ENCODE measurements around the gene DPH6.

DPH6 gene

DNA sequence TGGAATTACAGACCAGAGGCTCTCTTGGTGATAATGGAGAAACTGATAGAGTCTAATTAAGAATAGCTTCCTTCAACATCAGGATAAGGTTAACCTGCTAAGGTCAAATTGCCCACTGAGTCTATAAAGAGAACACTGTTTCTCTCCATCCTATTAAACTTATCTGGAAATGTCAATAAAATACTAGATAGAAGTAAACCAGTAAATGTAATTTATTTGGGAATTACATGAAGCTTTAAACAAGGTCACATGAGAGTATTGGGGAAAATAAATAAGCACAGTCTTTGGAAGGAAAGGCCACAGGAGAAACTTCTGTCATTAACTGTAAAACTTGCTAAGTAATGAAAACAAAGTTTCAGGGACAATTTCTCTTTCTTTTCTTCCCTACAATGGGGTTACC, 118.5 kb downstream of the DPH6 start:
- H3K27me3 ChIP-seq (ENCODE audit: low read depth, low read length) = no peaks in the 10 kb centered on the region
- H3K4me1 ChIP-seq (ENCODE audit: low read length) = no peaks in the 10 kb centered on the region
- TF ChIP-seq EZH2phosphoT487 (IDR thresholded peaks at IDR 0.05; ENCODE audit: low read depth) (no peak), CTCF (IDR thresholded peaks at IDR 0.05; ENCODE audit: low read depth, low read length) (no peak)
- no peak overlapping the region for H3K9ac ChIP-seq (ENCODE audit: low read length)
- H3K9me3 ChIP-seq (ENCODE audit: insufficient read depth, low read length) = no peaks in the 10 kb centered on the region; the same call in 1 of the 2 replicates
- no peak overlapping the region for H3K27ac ChIP-seq (ENCODE audit: low read length)
- H3K36me3 ChIP-seq (replicated peaks; ENCODE audit: low read depth, low read length) = peaks cover 5% of the 10 kb centered on the region
- no peak overlapping the region for H3K4me2 ChIP-seq (ENCODE audit: low read length)
- H2AFZ ChIP-seq (ENCODE audit: low read depth, low read length) = no peak overlapping the region
- H4K20me1 ChIP-seq (ENCODE audit: insufficient read depth, low read length) = no peaks in the 10 kb centered on the region
- no peak overlapping the region for H3K4me3 ChIP-seq (ENCODE audit: low read length)
- no peaks in the 10 kb centered on the region for H3K79me2 ChIP-seq (ENCODE audit: low read length)

- Histone ChIP-seq H3K9me3 (ENCODE audit: insufficient read depth, low read length) (no peaks in the 10 kb centered on the region; the same call in 1 of the 2 replicates), H3K4me3 (ENCODE audit: low read length) (no peak overlapping the region), H3K4me2 (ENCODE audit: low read length) (no peak overlapping the region), H4K20me1 (ENCODE audit: insufficient read depth, low read length) (no peaks in the 10 kb centered on the region), H3K9ac (ENCODE audit: low read length) (no peak overlapping the region), H3K36me3 (replicated peaks; ENCODE audit: low read depth, low read length) (peaks cover 5% of the 10 kb centered on the region), H3K4me1 (ENCODE audit: low read length) (no peaks in the 10 kb centered on the region), H2AFZ (ENCODE audit: low read depth, low read length) (no peak overlapping the region), H3K27me3 (ENCODE audit: low read depth, low read length) (no peaks in the 10 kb centered on the region), H3K27ac (ENCODE audit: low read length) (no peak overlapping the region), H3K79me2 (ENCODE audit: low read length) (no peaks in the 10 kb centered on the region)
- TF ChIP-seq CTCF (IDR thresholded peaks at IDR 0.05; ENCODE audit: low read depth, low read length) (no peak), EZH2phosphoT487 (IDR thresholded peaks at IDR 0.05; ENCODE audit: low read depth) (no peak)
Observed at GRCh38 chr15:35427091-35427490, 118.9 kb downstream of the DPH6 start.

DNA sequence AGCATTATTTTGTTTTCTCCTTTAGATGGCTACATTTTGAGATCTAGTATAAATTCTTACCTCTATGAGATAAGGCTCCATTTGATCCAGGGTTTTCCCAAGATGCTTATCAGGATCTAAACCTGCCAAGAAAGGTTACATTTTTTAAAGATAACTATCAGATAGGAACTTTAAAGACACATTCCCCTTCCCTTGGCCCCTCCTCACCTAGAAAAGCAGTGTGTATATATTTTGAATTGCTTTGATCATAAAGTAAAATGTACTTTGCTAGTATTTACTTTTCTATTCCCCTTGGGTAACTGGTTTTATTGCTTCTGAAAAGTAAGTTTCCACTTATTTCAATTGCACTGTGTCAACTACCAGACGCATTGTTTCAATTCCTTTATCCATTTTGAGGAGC, 135.2 kb downstream of the DPH6 start:
- no peaks in the 10 kb centered on the region for H4K20me1 ChIP-seq (ENCODE audit: insufficient read depth, low read length)
- H3K9ac ChIP-seq (ENCODE audit: low read length) = no peak overlapping the region
- no peaks in the 10 kb centered on the region for H3K27me3 ChIP-seq (ENCODE audit: low read depth, low read length)
- peaks cover 9% of the 10 kb centered on the region for H3K4me1 ChIP-seq (ENCODE audit: low read length)
- H3K36me3 ChIP-seq (replicated peaks; ENCODE audit: low read depth, low read length) = no peaks in the 10 kb centered on the region
- no peak overlapping the region for H3K4me3 ChIP-seq (ENCODE audit: low read length)
- no peak overlapping the region for H3K4me2 ChIP-seq (ENCODE audit: low read length)
- H3K79me2 ChIP-seq (ENCODE audit: low read length) = no peaks in the 10 kb centered on the region
- H3K27ac ChIP-seq (ENCODE audit: low read length) = no peak overlapping the region
- no peak overlapping the region for H2AFZ ChIP-seq (ENCODE audit: low read depth, low read length)
- no peak for TF ChIP-seq EZH2phosphoT487 (IDR thresholded peaks at IDR 0.05; ENCODE audit: low read depth)
- no peak for TF ChIP-seq CTCF (IDR thresholded peaks at IDR 0.05; ENCODE audit: low read depth, low read length)
- H3K9me3 ChIP-seq (ENCODE audit: insufficient read depth, low read length) = no peaks in the 10 kb centered on the region

DNA sequence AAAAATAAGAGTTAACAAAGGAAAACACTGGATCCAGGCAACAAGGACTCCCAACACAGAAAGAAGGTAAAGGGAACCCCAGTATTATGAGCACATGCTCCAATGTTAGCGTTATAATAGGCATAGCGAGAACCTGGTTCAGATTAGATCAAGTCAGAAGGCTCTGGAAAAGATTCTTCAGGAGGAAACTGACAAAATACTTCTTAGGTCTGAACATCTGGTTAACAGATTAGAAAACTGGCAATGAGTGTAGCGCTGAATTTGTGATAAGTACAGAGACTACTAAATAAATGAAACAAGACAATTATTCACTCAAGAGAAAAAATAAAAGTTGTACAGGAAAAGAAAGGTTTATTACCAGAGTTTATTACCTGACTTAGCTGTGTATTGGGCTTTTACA, 146.1 kb downstream of the DPH6 start:
- no peaks in the 10 kb centered on the region for H4K20me1 ChIP-seq (ENCODE audit: insufficient read depth, low read length)
- H2AFZ ChIP-seq (ENCODE audit: low read depth, low read length) = no peak overlapping the region
- H3K9me3 ChIP-seq (ENCODE audit: insufficient read depth, low read length) = no peaks in the 10 kb centered on the region
- no peaks in the 10 kb centered on the region for H3K27me3 ChIP-seq (ENCODE audit: low read depth, low read length)
- H3K79me2 ChIP-seq (ENCODE audit: low read length) = no peaks in the 10 kb centered on the region
- H3K4me1 ChIP-seq (ENCODE audit: low read length) = no peaks in the 10 kb centered on the region
- no peak overlapping the region for H3K4me2 ChIP-seq (ENCODE audit: low read length)
- H3K36me3 ChIP-seq (replicated peaks; ENCODE audit: low read depth, low read length) = no peaks in the 10 kb centered on the region
- H3K27ac ChIP-seq (ENCODE audit: low read length) = no peak overlapping the region
- H3K4me3 ChIP-seq (ENCODE audit: low read length) = no peak overlapping the region
- TF ChIP-seq CTCF (IDR thresholded peaks at IDR 0.05; ENCODE audit: low read depth, low read length) (no peak), EZH2phosphoT487 (IDR thresholded peaks at IDR 0.05; ENCODE audit: low read depth) (no peak)
- no peak overlapping the region for H3K9ac ChIP-seq (ENCODE audit: low read length)
